DND-41 (cell line): ENCODE results near the gene IQCE.

Experiments
- ATAC-seq: fragments of 200-7000 bp; cut with Tn5 transposase; 3 replicates; pipeline ENCODE4 v1.9.1; 2021; ENCODE audit warnings: low read depth; ENCODE audit not compliant: insufficient read depth
- DNase-seq: peaks from one replicate; pipeline ENCODE4 v3.0.0-alpha.2; 2020
- H2AFZ ChIP-seq: 2 replicates; pipeline ENCODE4 v1.6.0; 2012; ENCODE audit warnings: low read depth, low read length
- H3K27ac ChIP-seq: 2 replicates; pipeline ENCODE4 v1.5.1; 2012; ENCODE audit warnings: low read length, inconsistent platforms
- H3K27me3 ChIP-seq: fragments of 200-600 bp; sonication (generic); 2 replicates; pipeline ENCODE4 v1.6.0; 2012; ENCODE audit warnings: low read length, mild to moderate bottlenecking, inconsistent platforms; ENCODE audit not compliant: insufficient read depth, poor library complexity
- H3K36me3 ChIP-seq: 2 replicates; pipeline ENCODE4 v1.5.1; 2012; ENCODE audit warnings: low read length, inconsistent platforms; ENCODE audit not compliant: insufficient read depth
- H3K4me1 ChIP-seq: 2 replicates; pipeline ENCODE4 v1.5.1; 2012; ENCODE audit warnings: mild to moderate bottlenecking, low read length; ENCODE audit not compliant: insufficient read depth
- H3K4me2 ChIP-seq: 2 replicates; pipeline ENCODE4 v1.6.0; 2012; ENCODE audit warnings: mild to moderate bottlenecking, moderate library complexity, low read length, inconsistent platforms; ENCODE audit not compliant: insufficient read depth
- H3K4me3 ChIP-seq, 2 experiments: fragments of 200-600 bp in 1 of 2; shearing (Covaris generic) in 1 of 2; 2 replicates each; pipeline ENCODE4 v1.5.1; 2012 to 2016; ENCODE audit warnings: inconsistent platforms in 2 of 2, low read length in 2 of 2, mild to moderate bottlenecking in 2 of 2, low read depth in 1 of 2, moderate library complexity in 1 of 2
- H3K79me2 ChIP-seq: 2 replicates; pipeline ENCODE4 v1.6.0; 2012; ENCODE audit warnings: low read length, inconsistent platforms; ENCODE audit not compliant: insufficient read depth
- H3K9ac ChIP-seq: 2 replicates; pipeline ENCODE4 v1.6.0; 2012; ENCODE audit warnings: low read depth, mild to moderate bottlenecking, inconsistent platforms, low read length, moderate library complexity
- H3K9me3 ChIP-seq: 2 replicates; pipeline ENCODE4 v1.5.1; 2012; ENCODE audit warnings: low read length, moderate library complexity, mild to moderate bottlenecking, inconsistent platforms; ENCODE audit not compliant: insufficient read depth, severe bottlenecking
- H4K20me1 ChIP-seq: 2 replicates; pipeline ENCODE4 v1.6.0; 2012; ENCODE audit warnings: low read length; ENCODE audit not compliant: insufficient read depth
- EZH2 ChIP-seq: IDR thresholded peaks from 3 replicates; pipeline ENCODE4 v1.6.1; 2012; ENCODE audit warnings: borderline replicate concordance, low read depth, mild to moderate bottlenecking, moderate library complexity, low read length, inconsistent platforms; ENCODE audit not compliant: severe bottlenecking
- TF ChIP-seq, protein P1 (sequence below): IDR thresholded peaks from 2 replicates; pipeline ENCODE4 v1.5.1; 2012; ENCODE audit warnings: borderline replicate concordance, low read length, moderate library complexity, mild to moderate bottlenecking; ENCODE audit not compliant: poor library complexity, severe bottlenecking; ENCODE audit errors: extremely low read depth

Gene IQCE

DNA sequence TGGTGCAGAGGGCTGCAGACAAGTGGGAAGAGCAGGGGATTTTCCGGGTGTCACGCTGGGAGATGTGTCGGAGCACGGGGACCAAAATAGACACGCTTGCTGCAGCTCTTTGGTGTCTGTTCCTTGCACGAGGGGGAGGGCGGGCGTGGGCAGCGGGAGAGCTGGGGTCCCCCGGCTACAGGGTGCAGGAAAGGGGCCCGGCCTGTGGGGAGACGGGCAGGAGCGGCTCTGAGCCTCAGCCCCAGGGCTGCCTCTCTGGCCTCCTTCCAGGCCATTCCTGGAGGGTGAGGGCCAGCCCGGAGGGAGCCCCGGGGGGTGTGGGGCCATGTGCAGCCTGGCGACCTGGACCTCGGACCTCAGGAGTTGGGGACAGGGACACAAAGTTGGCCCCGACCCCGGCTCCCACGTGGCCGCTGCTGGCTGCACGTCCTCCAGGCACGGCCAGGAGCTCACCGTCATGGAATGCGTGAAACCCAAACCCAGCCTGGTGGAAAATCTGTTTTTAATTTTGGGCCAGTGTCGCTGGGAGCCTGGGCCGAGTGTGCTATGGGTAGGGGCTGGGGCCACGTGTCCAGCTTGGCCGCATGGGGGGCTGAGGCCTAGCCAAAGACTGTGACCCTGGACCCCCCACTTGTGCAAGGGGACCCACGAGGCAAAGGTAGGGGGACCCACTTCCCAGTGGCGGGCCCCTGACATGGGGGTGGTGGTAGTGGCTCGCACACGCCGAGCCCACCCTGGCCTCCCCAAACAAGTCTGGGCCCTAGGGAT, 79.6 kb downstream of the IQCE start:
- H3K9ac ChIP-seq: no peak overlapping the region
- H4K20me1 ChIP-seq: peaks cover 91% of the 10 kb centered on the region
- H3K27ac ChIP-seq: no peak overlapping the region
- H3K79me2 ChIP-seq: peaks cover 92% of the 10 kb centered on the region
- peaks cover 64% of the 10 kb centered on the region for H3K36me3 ChIP-seq
- no peaks in the 10 kb centered on the region for H3K9me3 ChIP-seq
- H3K27me3 ChIP-seq: no peaks in the 10 kb centered on the region
- no peak overlapping the region for H3K4me3 ChIP-seq
- DNase-seq (no peak), ATAC-seq (no peak)
- no peak for TF ChIP-seq EZH2
- TF ChIP-seq, protein P1, sequence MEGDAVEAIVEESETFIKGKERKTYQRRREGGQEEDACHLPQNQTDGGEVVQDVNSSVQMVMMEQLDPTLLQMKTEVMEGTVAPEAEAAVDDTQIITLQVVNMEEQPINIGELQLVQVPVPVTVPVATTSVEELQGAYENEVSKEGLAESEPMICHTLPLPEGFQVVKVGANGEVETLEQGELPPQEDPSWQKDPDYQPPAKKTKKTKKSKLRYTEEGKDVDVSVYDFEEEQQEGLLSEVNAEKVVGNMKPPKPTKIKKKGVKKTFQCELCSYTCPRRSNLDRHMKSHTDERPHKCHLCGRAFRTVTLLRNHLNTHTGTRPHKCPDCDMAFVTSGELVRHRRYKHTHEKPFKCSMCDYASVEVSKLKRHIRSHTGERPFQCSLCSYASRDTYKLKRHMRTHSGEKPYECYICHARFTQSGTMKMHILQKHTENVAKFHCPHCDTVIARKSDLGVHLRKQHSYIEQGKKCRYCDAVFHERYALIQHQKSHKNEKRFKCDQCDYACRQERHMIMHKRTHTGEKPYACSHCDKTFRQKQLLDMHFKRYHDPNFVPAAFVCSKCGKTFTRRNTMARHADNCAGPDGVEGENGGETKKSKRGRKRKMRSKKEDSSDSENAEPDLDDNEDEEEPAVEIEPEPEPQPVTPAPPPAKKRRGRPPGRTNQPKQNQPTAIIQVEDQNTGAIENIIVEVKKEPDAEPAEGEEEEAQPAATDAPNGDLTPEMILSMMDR: no peak
- no peak overlapping the region for H3K4me2 ChIP-seq
- peaks cover 23% of the 10 kb centered on the region for H3K4me1 ChIP-seq
- H2AFZ ChIP-seq: no peak overlapping the region

DNA sequence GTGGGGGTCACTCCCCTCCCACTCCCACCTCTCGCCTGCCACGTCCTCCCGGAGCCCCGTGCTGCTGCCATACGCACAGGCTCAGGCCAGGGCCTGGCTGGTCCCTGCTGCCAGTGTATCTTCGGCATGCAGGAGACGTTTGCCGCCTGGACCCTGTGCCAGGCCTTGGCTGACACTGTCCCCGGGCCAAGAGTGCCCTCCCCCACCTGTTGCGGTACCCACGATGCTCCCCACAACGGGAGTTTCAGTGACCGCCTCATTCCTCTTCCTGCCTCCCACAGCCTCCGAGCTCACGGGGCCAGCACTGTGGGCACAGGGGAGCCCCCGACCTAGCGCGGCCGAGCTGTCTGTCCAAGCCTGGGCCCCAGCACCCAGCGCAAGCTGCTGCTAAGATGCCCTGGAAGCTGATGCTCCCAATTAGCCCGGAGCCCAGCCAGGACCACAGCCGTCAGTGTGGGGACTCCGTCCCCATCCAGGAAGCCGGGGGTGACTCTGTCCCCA, 80.5 kb downstream of the IQCE start:
- Histone ChIP-seq H3K27me3 (no peaks in the 10 kb centered on the region), H3K4me2 (no peak overlapping the region), H3K79me2 (peaks cover 92% of the 10 kb centered on the region), H3K9ac (no peak overlapping the region), H3K27ac (no peak overlapping the region), H3K4me3 (no peak overlapping the region), H4K20me1 (peaks cover 91% of the 10 kb centered on the region), H3K36me3 (peaks cover 56% of the 10 kb centered on the region), H3K9me3 (no peaks in the 10 kb centered on the region), H3K4me1 (peaks cover 23% of the 10 kb centered on the region), H2AFZ (no peak overlapping the region)
- no peak for TF ChIP-seq EZH2
- TF ChIP-seq, protein P1: no peak
- DNase-seq (no peak), ATAC-seq (no peak)

DNA sequence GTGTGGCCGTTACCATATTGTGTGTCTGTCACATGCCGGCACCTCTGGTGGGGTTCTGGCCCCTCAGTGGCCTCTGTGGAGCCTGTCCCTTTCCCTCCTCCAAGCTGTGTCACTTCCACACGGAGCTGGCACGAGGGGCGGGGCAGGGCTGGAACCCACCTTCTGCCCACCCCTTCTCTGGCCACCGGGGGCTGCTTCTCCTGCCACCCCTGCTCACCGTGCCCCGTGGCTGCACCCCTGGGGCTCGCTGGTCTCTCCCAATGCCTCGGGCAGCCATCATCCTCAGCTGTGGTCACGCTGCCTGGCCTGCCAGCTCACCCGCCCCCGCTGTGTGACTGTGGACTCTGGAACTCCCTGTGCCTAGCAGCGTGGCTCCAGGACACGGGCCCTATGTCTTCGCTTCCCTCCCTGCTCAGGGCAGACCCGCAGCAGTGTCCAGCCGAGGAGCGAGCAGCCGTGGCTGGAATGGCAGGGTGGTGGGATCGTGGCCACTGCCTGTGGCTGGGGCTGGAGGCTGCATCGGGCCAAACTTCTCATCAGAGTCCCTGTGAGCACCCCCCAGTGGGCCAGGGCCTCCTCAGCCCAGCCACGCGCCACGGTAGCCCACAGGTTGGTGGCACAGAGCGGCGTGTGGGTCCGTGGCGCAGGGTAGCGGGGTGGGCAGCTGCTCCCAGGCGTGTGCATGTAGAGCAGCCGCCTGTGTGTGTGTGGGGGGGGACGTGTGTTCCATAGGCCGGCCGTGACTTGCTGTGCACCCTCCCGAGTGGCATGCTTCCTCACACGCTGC, 81.1 kb downstream of the IQCE start:
- peaks cover 91% of the 10 kb centered on the region for H4K20me1 ChIP-seq
- no peak overlapping the region for H3K4me2 ChIP-seq
- peaks cover 23% of the 10 kb centered on the region for H3K4me1 ChIP-seq
- H3K27ac ChIP-seq: no peak overlapping the region
- ATAC-seq: no peak
- no peak overlapping the region for H3K4me3 ChIP-seq
- DNase-seq: no peak
- no peaks in the 10 kb centered on the region for H3K27me3 ChIP-seq
- no peak overlapping the region for H2AFZ ChIP-seq
- no peak overlapping the region for H3K9ac ChIP-seq
- H3K36me3 ChIP-seq: peaks cover 50% of the 10 kb centered on the region
- no peak for TF ChIP-seq EZH2
- TF ChIP-seq, protein P1: no peak
- H3K9me3 ChIP-seq: no peaks in the 10 kb centered on the region
- peaks cover 92% of the 10 kb centered on the region for H3K79me2 ChIP-seq
